ENCODE results near the gene ARID3B.
"Not testable (repeated sequence)": the region's sequence is repeated elsewhere in the genome, so short reads cannot be mapped to it uniquely, and the experiment has no call there.

ARID3B gene

DNA sequence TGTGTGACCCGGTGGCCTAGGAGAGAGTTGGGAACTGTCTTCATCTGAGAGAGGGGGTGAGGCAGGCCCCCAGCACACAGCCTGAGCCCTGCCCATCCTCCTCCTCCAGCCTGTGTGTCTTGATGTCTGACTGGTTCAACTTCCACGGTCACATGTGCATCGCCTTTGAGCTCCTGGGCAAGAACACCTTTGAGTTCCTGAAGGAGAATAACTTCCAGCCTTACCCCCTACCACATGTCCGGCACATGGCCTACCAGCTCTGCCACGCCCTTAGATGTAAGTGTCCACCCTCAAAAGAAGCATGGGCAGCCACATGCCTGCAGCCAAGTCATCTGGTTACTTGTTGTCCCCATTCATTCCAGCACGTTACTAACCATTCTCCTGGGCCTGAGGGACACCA is 84.7 kb downstream of the ARID3B start:
- no peak for DNase-seq

GRCh38 chr15:74626336-74626735 is 85.3 kb downstream of the ARID3B start:
- no peak for DNase-seq

DNA sequence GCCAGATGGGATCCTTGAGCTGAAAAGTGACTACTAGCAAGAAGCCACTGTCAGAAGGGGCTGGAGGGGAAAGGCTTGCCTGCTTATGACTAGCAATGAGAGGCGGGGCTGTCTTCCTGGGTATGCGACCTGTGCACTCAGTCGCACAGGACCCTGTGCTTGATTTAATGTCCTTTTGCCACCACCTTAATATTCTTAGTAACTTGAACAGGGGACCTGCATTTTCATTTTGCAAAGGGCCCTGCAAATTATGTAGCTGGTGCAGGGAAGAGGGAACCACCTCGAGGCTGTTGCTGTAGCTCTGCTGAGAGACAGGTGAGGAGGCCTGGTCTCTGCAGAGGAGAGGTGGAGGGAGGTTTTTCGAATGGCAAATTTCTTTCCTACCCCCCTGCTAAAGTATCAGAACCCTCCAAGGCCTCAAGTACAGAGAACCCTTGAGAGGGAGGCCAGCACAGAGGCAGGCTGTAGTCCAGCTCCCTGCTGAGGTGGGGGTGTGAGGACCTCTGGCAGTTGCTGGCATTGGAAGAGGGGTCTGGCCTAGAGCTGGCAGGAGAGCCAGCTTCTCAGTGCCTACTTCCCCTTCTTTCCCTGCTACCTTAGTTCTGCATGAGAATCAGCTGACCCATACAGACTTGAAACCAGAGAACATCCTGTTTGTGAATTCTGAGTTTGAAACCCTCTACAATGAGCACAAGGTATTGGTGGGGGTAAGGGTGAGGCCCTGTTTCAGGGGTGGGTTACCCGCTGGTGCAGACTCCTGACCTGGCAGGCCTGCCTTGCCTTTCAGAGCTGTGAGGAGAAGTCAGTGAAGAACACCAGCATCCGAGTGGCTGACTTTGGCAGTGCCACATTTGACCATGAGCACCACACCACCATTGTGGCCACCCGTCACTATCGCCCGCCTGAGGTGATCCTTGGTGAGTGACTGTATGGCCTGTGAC is 86.0 kb downstream of the ARID3B start:
- DNase-seq: no peak

GRCh38 chr15:74627766-74628165 is 86.7 kb downstream of the ARID3B start:
- DNase-seq: no peak

DNA sequence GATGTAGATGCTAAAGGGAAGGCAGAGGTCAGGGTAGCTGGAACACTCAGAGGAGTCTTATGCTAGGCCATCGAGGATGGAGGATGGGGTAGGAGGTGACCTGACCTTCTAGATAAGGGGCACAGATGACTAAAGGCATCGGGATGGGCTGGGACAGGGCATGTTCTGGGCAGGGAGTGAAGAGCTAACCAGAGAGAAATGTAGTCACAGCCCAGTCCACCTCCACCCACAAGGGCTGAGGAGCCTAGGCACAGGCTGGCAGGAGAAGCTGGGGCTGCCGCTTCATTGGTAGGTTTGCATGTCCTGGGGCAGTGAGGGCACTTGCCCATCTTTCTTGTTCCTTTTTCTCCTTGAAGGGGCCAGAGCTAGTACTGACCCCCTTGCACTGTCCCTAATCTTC is 87.2 kb downstream of the ARID3B start:
- DNase-seq: no peak

- no peak for DNase-seq
Measured at GRCh38 chr15:74628949-74629348, 87.9 kb downstream of the ARID3B start.

GRCh38 chr15:74629696-74630095 is 88.7 kb downstream of the ARID3B start:
- DNase-seq: not testable (repeated sequence)

- no peak for DNase-seq
Measured at GRCh38 chr15:74630284-74631086, 89.5 kb downstream of the ARID3B start.

DNA sequence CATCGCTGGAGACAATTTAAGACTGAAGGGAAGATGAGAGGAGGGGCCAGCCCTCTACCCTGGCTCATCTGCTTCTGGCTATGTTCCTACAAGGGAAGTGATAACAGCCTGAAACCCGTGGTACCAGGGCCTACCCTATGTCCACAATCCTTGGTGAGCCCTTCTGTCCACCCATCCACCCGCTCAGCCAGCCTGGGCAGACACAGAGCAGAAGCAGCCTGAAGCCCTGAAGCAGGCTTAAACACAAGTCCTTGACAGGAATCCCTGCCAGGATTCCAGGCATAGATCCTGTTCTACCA is 90.0 kb downstream of the ARID3B start:
- DNase-seq: no peak

GRCh38 chr15:74631408-74631807 is 90.4 kb downstream of the ARID3B start:
- no peak for DNase-seq

- no peak for DNase-seq
Measured at GRCh38 chr15:74631935-74632560, 91.0 kb downstream of the ARID3B start.

DNA sequence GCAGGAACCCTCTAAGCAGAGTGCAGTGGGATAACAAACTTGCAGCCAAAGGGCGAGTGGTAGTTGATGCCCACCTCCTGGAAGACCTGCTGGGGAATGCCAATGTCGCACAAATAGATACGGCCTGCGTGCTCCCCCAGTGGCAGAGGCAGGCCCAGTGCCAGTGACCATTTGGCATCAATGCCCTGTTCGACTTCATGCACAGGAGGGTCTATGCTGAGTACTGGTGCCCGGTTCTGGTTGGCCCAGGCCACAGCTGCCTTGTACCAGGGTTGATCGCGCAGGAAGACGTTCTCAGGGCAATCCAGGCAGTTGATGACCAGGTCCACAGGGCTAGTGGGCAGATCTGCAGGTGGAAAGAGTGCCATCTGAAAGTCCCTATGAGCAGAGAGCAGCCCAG is 91.6 kb downstream of the ARID3B start:
- DNase-seq: no peak

DNA sequence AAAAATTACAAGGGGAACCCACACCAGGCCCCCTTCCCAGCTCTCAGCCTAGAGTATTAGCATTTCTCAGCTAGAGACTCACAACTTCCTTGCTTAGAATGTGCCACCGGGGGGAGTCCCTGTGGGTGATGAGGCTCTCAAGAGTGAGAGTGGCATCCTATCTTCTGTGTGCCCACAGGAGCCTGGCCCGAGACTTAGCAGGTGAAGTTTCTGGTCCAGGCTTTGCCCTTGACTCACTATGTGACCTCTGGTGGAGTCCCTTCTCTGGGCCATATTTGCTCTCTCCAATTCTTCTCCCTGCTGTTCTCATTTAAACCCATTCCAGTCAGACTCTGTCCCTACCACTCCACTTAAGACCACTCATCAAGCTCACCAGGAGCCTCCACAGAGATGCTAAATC is 92.8 kb downstream of the ARID3B start:
- DNase-seq: no peak

DNA sequence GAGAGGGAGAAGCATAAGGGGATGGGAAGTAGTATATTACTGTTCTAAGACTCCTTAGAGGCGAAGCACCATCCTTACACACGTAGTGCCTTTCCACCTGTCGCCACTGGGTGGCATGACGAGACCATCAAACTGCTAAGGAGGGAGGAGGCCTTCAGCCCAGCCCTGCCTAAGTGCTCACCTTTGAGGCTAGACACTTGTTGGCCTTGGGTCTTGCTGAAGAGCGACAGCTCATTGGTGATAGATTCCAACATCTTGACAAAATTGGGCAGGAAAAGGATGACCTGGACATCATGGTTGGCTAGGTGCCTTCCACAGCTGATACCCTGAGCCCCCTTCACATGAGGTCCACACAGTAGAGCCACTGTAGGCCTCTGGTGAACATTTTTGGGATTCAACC is 94.2 kb downstream of the ARID3B start:
- DNase-seq: peak; percentile 55

GRCh38 chr15:74636984-74637383 is 96.0 kb downstream of the ARID3B start:
- no peak for DNase-seq

DNA sequence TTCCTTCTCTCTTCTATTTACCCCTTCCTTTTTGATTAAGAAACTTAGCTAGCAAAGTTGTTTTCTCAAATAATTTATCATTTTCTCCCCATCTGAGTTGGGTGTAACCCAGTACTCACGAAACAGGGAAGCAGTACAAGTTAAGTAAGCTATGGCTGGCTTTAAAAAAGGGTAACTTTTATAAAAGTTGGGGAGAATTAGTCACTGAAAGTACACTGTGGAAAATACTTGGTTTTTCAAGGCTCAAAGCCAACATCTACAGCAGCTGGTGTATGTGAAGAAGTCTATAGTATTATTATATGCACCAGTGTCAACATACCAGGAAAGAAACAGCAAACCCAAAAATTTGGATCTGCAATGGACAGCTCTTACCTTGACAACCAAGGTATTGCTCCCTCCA is 100.1 kb downstream of the ARID3B start:
- DNase-seq: no peak

DNA sequence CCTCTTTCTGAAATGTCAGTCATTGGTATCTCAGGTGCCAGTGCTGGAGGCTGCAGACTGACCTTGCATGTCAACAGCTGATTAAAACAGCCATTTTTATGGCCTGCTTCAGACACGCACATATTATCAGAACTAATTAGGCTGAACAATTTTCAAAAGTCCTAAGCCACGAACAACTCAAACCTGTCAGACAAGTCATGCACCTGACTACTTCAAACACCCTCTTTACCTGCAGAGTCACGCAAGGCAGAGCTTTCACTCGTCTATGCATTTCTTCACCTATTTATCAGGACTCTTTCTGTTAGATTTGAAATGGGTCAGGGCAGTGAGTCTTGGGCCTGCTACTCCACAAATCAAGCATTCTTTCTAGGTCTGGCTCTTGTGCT is 101.3 kb downstream of the ARID3B start:
- no peak for DNase-seq

DNA sequence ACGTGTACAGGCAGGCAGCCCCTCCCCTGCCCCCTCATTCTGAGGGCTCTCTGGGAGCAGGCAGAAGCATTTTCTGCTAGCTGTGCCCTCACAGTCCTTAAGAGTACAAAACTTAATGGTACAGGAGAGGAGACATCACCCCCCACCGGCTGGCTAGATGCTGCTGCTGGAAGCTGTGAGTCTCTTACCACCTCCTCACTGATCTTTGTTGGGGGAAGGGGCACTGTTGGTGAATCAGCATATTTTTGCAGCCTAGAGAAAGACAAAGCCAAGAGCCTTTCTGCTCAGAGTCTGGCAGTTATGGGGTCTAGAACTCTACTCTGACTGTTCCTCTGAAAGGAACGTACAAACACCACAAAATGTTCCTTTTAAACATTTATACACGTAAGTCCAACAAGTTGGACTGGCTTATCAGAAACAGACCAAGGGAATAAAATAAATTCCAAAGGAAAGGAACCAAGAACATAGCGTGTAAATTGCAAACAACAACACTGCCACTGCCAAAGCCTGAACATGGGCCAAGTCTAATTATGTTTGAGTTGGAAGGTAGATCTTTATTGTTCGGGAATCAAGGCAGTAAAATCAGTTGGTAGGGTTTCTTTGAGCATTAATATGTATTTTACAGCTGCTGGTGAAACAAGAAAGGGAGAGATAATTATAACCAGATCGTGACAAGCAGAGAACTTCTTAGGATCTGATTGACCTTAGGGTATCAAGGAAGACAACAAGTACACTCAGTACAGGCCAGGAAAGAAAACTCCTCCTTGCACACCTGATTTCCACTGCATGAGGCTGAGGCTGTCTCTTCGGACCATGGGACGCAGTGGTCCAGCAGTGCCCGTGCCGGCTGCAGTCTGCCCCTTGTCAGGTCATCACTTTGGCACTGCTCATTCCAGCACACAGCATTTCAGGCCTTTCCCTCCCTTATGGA is 102.0 kb downstream of the ARID3B start:
- no peak for DNase-seq

DNA sequence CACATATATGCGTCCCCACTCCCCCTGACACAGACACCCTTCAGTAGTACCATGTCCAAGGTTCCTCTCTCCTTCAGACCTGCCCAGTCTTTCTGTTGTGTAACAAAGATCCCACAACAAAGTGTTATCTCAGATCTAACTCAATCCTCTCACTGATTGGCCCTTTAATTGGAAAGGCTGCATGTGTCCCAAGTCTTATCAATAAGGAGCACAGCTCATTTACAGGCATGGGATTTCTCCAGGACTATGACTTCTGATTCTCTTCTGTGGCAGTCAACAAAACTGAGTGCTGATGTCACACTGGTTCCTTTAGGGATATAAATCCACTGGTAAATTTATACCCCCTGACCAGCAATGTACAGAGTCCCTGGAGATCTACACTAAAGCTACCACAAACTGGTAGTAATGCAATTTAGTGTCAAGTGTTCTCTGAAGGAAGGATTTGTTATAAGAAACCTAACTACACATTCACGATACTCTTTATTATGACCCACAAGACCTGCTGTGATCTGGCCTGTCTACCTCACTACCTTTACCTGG is 102.7 kb downstream of the ARID3B start:
- no peak for DNase-seq

- no peak for DNase-seq
Measured at GRCh38 chr15:74646480-74646879, 105.5 kb downstream of the ARID3B start.
